Neural cell (in vitro differentiated cells): ENCODE results near the gene FN3KRP. TPM values are rescaled to one million over a fixed set of nuclear protein-coding genes. Genes with fewer than 3 reads are reported as not detected.
A peak's percentile ranks its signal among the peaks of the same experiment; 100 is the strongest.

Experiments
- H2AFZ ChIP-seq: fragments of 200-600, 300-800 bp; sonication (generic), shearing (Covaris generic); 2 replicates; pipeline ENCODE4 v1.6.0; 2014; ENCODE audit warnings: low read depth, mild to moderate bottlenecking, antibody characterized with exemption, low read length, moderate library complexity
- H3F3A ChIP-seq: fragments of 200-600 bp; shearing (Covaris generic); 2 replicates; pipeline ENCODE4 v1.6.1; 2016; ENCODE audit warnings: mild to moderate bottlenecking, moderate library complexity, mixed read lengths, antibody characterized with exemption, low read length; ENCODE audit not compliant: insufficient read depth, poor library complexity, severe bottlenecking
- H3K27ac ChIP-seq: fragments of 200-600, 300-800 bp; sonication (generic), shearing (Covaris generic); 2 replicates; pipeline ENCODE4 v1.5.1; 2014; ENCODE audit warnings: mild to moderate bottlenecking, low read length, moderate library complexity
- H3K27me3 ChIP-seq: fragments of 300-800, 200-600 bp; sonication (generic), shearing (Covaris generic); 2 replicates; pipeline ENCODE4 v1.6.0; 2014; ENCODE audit warnings: mild to moderate bottlenecking, low read depth, low read length, moderate library complexity; ENCODE audit not compliant: insufficient read depth
- H3K36me3 ChIP-seq: fragments of 300-800, 200-600 bp; sonication (generic), shearing (Covaris generic); 2 replicates; pipeline ENCODE4 v1.5.1; 2014; ENCODE audit warnings: mild to moderate bottlenecking, antibody characterized with exemption, low read length, moderate library complexity; ENCODE audit not compliant: insufficient read depth
- H3K4me2 ChIP-seq: fragments of 300-800, 200-600 bp; sonication (generic), shearing (Covaris generic); 2 replicates; pipeline ENCODE4 v1.6.0; 2014; ENCODE audit warnings: mild to moderate bottlenecking, low read length
- H3K4me3 ChIP-seq: fragments of 300-800, 200-600 bp; sonication (generic), shearing (Covaris generic); 2 replicates; pipeline ENCODE4 v1.5.1; 2014; ENCODE audit warnings: mild to moderate bottlenecking, low read length, moderate library complexity
- H3K79me2 ChIP-seq: fragments of 200-600 bp; shearing (Covaris generic); replicated peaks from 2 replicates; pipeline ENCODE4 v1.6.0; 2014; ENCODE audit warnings: mild to moderate bottlenecking, low read length, moderate library complexity; ENCODE audit not compliant: insufficient read depth
- H3K9ac ChIP-seq: fragments of 300-800, 200-600 bp; sonication (generic), shearing (Covaris generic); 2 replicates; pipeline ENCODE4 v1.6.1; 2016; ENCODE audit warnings: mild to moderate bottlenecking, low read length, mixed read lengths
- H3K9me2 ChIP-seq: fragments of 200-600 bp; shearing (Covaris generic); 2 replicates; pipeline ENCODE4 v1.6.1; 2016; ENCODE audit warnings: mild to moderate bottlenecking, low read length, mixed read lengths; ENCODE audit not compliant: insufficient read depth
- H3K9me3 ChIP-seq: fragments of 200-600, 300-800 bp; sonication (generic), shearing (Covaris generic); 2 replicates; pipeline ENCODE4 v1.6.1; 2016; ENCODE audit warnings: mild to moderate bottlenecking, mixed run types, low read length, moderate library complexity, mixed read lengths
- H4K20me1 ChIP-seq: fragments of 200-600 bp; shearing (Covaris generic); 2 replicates; pipeline ENCODE4 v1.6.1; 2016; ENCODE audit warnings: mild to moderate bottlenecking, mixed run types; ENCODE audit not compliant: insufficient read depth
- EP300 ChIP-seq: fragments of 450-650 bp; conservative IDR thresholded peaks from 2 replicates; pipeline ENCODE4 v1.6.1; 2014; ENCODE audit warnings: antibody characterized with exemption, mild to moderate bottlenecking, moderate library complexity; ENCODE audit not compliant: poor library complexity, severe bottlenecking
- EZH2 ChIP-seq: fragments of 200-600, 300-800 bp; shearing (Covaris generic), sonication (generic); IDR thresholded peaks from 2 replicates; pipeline ENCODE4 v1.6.1; 2014; ENCODE audit warnings: antibody characterized with exemption, low read length, borderline replicate concordance, mild to moderate bottlenecking; ENCODE audit not compliant: insufficient read depth, poor library complexity, severe bottlenecking
- MXI1 ChIP-seq: fragments of 450-650 bp; conservative IDR thresholded peaks from 2 replicates; pipeline ENCODE4 v1.6.1; 2014; ENCODE audit warnings: antibody characterized with exemption, mild to moderate bottlenecking; ENCODE audit not compliant: poor library complexity, severe bottlenecking
- POLR2AphosphoS5 ChIP-seq: IDR thresholded peaks from 2 replicates; pipeline ENCODE4 v1.6.1; 2012
- RAD21 ChIP-seq: fragments of 450-650 bp; conservative IDR thresholded peaks from 2 replicates; pipeline ENCODE4 v1.6.1; 2014; ENCODE audit warnings: antibody characterized with exemption, mild to moderate bottlenecking, moderate library complexity
- SMC3 ChIP-seq: fragments of 450-650 bp; conservative IDR thresholded peaks from 2 replicates; pipeline ENCODE4 v1.6.1; 2014; ENCODE audit warnings: antibody characterized with exemption, mild to moderate bottlenecking, moderate library complexity; ENCODE audit not compliant: poor library complexity
- TAF1 ChIP-seq: IDR thresholded peaks from 2 replicates; pipeline ENCODE4 v1.6.1; 2012; ENCODE audit warnings: low read depth
- polyA plus RNA-seq: library from polyadenylated mRNA; depleted of rRNA; stranded (reverse); fragments of >200 nt; gene quantifications from 2 replicates; pipeline ENCODE4 v1.2.3, GENCODE V29; 2014
- TF ChIP-seq, protein P1 (sequence below): IDR thresholded peaks from 2 replicates; pipeline ENCODE4 v1.6.1; 2012; ENCODE audit warnings: borderline replicate concordance
- TF ChIP-seq, protein P2 (sequence below): fragments of 450-650 bp; IDR thresholded peaks from 2 replicates; pipeline ENCODE4 v1.5.1; 2014; ENCODE audit warnings: antibody characterized with exemption, mild to moderate bottlenecking, moderate library complexity; ENCODE audit not compliant: poor library complexity, severe bottlenecking

The FN3KRP gene
- polyA plus RNA-seq, 1 donor from 2014 or later = 32.7 TPM

DNA sequence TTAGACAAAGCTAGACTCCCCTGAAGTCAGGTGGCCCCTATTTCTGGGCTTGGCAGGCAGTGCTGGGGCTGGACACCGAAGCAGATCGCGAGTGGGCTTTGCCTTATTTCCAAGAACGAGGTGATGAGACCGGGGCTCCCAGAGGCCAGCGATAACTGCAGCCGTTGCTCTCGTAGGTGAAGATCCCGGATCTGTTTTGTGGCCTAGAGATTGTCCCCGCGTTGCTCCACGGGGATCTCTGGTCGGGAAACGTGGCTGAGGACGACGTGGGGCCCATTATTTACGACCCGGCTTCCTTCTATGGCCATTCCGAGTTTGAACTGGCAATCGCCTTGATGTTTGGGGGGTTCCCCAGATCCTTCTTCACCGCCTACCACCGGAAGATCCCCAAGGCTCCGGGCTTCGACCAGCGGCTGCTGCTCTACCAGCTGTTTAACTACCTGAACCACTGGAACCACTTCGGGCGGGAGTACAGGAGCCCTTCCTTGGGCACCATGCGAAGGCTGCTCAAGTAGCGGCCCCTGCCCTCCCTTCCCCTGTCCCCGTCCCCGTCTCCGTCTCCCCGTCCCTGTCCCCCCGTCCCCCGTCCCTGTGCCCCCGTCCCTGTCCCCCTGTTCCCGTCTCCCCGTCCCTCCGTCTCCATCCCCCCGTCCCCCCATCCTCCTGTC, 33.9 kb downstream of the FN3KRP start:
- Histone ChIP-seq H2AFZ (no peak overlapping the region), H3K4me3 (peak overlapping the region; percentile 13), H3K4me2 (no peak overlapping the region), H3K9ac (no peak overlapping the region), H3K79me2 (peaks cover 12% of the 10 kb centered on the region), H3F3A (no peaks in the 10 kb centered on the region), H4K20me1 (no peaks in the 10 kb centered on the region), H3K36me3 (no peaks in the 10 kb centered on the region), H3K27ac (no peak overlapping the region), H3K9me3 (no peaks in the 10 kb centered on the region), H3K27me3 (no peaks in the 10 kb centered on the region), H3K9me2 (no peaks in the 10 kb centered on the region)
- TF ChIP-seq TAF1 = no peak
- no peak for TF ChIP-seq EP300
- no peak for TF ChIP-seq RAD21
- TF ChIP-seq, protein P1, sequence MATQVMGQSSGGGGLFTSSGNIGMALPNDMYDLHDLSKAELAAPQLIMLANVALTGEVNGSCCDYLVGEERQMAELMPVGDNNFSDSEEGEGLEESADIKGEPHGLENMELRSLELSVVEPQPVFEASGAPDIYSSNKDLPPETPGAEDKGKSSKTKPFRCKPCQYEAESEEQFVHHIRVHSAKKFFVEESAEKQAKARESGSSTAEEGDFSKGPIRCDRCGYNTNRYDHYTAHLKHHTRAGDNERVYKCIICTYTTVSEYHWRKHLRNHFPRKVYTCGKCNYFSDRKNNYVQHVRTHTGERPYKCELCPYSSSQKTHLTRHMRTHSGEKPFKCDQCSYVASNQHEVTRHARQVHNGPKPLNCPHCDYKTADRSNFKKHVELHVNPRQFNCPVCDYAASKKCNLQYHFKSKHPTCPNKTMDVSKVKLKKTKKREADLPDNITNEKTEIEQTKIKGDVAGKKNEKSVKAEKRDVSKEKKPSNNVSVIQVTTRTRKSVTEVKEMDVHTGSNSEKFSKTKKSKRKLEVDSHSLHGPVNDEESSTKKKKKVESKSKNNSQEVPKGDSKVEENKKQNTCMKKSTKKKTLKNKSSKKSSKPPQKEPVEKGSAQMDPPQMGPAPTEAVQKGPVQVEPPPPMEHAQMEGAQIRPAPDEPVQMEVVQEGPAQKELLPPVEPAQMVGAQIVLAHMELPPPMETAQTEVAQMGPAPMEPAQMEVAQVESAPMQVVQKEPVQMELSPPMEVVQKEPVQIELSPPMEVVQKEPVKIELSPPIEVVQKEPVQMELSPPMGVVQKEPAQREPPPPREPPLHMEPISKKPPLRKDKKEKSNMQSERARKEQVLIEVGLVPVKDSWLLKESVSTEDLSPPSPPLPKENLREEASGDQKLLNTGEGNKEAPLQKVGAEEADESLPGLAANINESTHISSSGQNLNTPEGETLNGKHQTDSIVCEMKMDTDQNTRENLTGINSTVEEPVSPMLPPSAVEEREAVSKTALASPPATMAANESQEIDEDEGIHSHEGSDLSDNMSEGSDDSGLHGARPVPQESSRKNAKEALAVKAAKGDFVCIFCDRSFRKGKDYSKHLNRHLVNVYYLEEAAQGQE = no peak
- no peak for TF ChIP-seq SMC3

DNA sequence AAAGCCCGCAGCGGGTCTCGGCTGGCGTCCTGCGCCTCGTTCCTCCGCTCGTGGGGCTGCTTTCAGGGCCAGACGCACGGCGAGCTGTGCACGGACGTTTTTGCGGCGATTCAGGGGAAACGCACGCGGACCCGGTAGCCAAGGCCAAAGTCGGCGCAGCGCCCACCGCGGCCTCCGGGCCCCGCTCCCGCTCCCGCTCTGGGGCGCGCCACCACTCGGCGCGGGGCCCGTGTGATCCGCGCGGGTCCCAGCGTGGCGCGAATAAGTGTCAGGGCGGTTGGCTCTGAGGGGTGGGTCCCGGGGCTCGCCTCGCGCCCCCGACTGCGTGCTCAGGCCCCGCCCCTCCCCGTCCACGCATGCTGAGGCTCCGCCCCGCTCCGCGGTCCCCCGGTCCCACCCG, 34.7 kb downstream of the FN3KRP start:
- Histone ChIP-seq H3K4me3 (peak overlapping the region; percentile 68), H3F3A (no peaks in the 10 kb centered on the region), H2AFZ (no peak overlapping the region), H3K9me2 (no peaks in the 10 kb centered on the region), H3K9ac (peak overlapping the region; percentile 52), H3K36me3 (no peaks in the 10 kb centered on the region), H3K27me3 (no peaks in the 10 kb centered on the region), H4K20me1 (no peaks in the 10 kb centered on the region), H3K9me3 (no peaks in the 10 kb centered on the region), H3K27ac (no peak overlapping the region), H3K4me2 (no peak overlapping the region), H3K79me2 (peaks cover 17% of the 10 kb centered on the region)
- TF ChIP-seq, protein P2, sequence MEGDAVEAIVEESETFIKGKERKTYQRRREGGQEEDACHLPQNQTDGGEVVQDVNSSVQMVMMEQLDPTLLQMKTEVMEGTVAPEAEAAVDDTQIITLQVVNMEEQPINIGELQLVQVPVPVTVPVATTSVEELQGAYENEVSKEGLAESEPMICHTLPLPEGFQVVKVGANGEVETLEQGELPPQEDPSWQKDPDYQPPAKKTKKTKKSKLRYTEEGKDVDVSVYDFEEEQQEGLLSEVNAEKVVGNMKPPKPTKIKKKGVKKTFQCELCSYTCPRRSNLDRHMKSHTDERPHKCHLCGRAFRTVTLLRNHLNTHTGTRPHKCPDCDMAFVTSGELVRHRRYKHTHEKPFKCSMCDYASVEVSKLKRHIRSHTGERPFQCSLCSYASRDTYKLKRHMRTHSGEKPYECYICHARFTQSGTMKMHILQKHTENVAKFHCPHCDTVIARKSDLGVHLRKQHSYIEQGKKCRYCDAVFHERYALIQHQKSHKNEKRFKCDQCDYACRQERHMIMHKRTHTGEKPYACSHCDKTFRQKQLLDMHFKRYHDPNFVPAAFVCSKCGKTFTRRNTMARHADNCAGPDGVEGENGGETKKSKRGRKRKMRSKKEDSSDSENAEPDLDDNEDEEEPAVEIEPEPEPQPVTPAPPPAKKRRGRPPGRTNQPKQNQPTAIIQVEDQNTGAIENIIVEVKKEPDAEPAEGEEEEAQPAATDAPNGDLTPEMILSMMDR = peak; percentile 40
- TF ChIP-seq POLR2AphosphoS5 (no peak), RAD21 (peak; percentile 16), TAF1 (no peak), EP300 (no peak), EZH2 (no peak), MXI1 (no peak), SMC3 (peak; percentile 14)
- TF ChIP-seq, protein P1 = no peak
